ENCODE measurements around the gene ARHGAP25. TPM values are rescaled to one million over a fixed set of nuclear protein-coding genes. Genes with fewer than 3 reads are reported as not detected.

The ARHGAP25 gene
- total RNA-seq, 3 donors from 2014 or later (not counting 1 experiment from before 2014, with no cell fraction given): 122 to 180 (median 155) TPM

DNA sequence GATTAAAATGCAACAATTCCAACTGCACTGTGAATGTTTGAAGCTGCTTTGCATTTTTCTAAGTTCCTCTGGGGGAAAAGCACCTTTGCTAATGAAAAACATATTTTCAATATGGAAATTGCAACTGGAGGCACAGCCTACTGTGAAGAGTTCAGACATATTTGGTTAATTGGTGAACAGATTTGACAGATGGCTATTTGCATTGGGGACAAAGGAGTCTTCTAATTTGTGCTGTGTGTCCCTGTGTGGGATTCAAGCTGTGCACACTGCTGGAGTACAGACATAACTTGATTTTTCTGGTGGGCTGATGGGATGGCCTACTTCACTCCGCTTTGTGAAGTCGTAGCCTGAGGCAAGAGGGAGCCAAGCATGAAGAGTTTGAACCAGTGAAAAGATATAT, 40.7 kb upstream of the ARHGAP25 start:
- intact Hi-C loops (cut with micrococcal nuclease): no loop called here
- WGBS (ENCODE audit: insufficient coverage): 100% methylated on average over 2 of the region's 2 CpGs
- H3K27ac ChIP-seq (ENCODE audit: low read length): no peak overlapping the region
- DNase-seq (no peak), ATAC-seq (no peak)
- peaks cover 9 to 10% of the 10 kb centered on the region in 2 donors for H3K4me1 Mint-ChIP-seq
- H3K4me3 Mint-ChIP-seq: no peak overlapping the region
- H3K4me1 ChIP-seq (ENCODE audit: control insufficient read depth, insufficient read depth, low read length): peaks cover 5% of the 10 kb centered on the region
- H3K36me3 Mint-ChIP-seq: no peaks in the 10 kb centered on the region
- H3K9me3 ChIP-seq (ENCODE audit: control insufficient read depth, insufficient read depth, low read length): no peaks in the 10 kb centered on the region
- H3K27ac Mint-ChIP-seq: no peak overlapping the region
- H3K36me3 ChIP-seq (ENCODE audit: control insufficient read depth, insufficient read depth, low read length): no peaks in the 10 kb centered on the region
- peaks cover 18 to 27% of the 10 kb centered on the region in 2 donors for H3K27me3 Mint-ChIP-seq (ENCODE audit: low read depth in 2 of 2)
- no peaks in the 10 kb centered on the region for H3K9me3 Mint-ChIP-seq
- no peak for TF ChIP-seq CTCF (IDR thresholded peaks at IDR 0.05)
- no peak overlapping the region for H3K4me3 ChIP-seq (ENCODE audit: low read length)
- H3K27me3 ChIP-seq (ENCODE audit: control insufficient read depth, insufficient read depth, low read length): no peaks in the 10 kb centered on the region

GRCh38 chr2:68695971-68696370, 38.6 kb upstream of the ARHGAP25 start:
- intact Hi-C loops (cut with micrococcal nuclease): no loop called here
- no peak overlapping the region for H3K4me3 ChIP-seq (ENCODE audit: low read length)
- no peak overlapping the region for H3K27ac ChIP-seq (ENCODE audit: low read length)
- peaks cover under 1% of the 10 kb centered on the region for H3K4me1 ChIP-seq (ENCODE audit: control insufficient read depth, insufficient read depth, low read length)
- 84% methylated on average over 4 of the region's 4 CpGs for WGBS (ENCODE audit: insufficient coverage)
- H3K36me3 ChIP-seq (ENCODE audit: control insufficient read depth, insufficient read depth, low read length): no peaks in the 10 kb centered on the region
- H3K36me3 Mint-ChIP-seq: peaks cover 9% of the 10 kb centered on the region
- H3K27me3 ChIP-seq (ENCODE audit: control insufficient read depth, insufficient read depth, low read length): no peaks in the 10 kb centered on the region
- TF ChIP-seq CTCF (IDR thresholded peaks at IDR 0.05): no peak
- peaks cover 0 to 5% of the 10 kb centered on the region in 2 donors for H3K9me3 Mint-ChIP-seq
- no peak overlapping the region for H3K4me3 Mint-ChIP-seq
- H3K27ac Mint-ChIP-seq: no peak overlapping the region
- H3K27me3 Mint-ChIP-seq (ENCODE audit: low read depth in 2 of 2): peaks cover 26 to 31% of the 10 kb centered on the region in 2 donors
- no peak for DNase-seq
- no peak for ATAC-seq
- H3K9me3 ChIP-seq (ENCODE audit: control insufficient read depth, insufficient read depth, low read length): no peaks in the 10 kb centered on the region
- no peaks in the 10 kb centered on the region for H3K4me1 Mint-ChIP-seq

- intact Hi-C loops (cut with micrococcal nuclease): no loop called here
- no peak for TF ChIP-seq CTCF (IDR thresholded peaks at IDR 0.05)
- Mint-ChIP-seq H3K27me3 (ENCODE audit: low read depth in 2 of 2) (peaks cover 26 to 29% of the 10 kb centered on the region in 2 donors), H3K4me1 (no peaks in the 10 kb centered on the region), H3K4me3 (no peak overlapping the region), H3K9me3 (peaks cover 0 to 5% of the 10 kb centered on the region in 2 donors), H3K36me3 (peaks cover 9% of the 10 kb centered on the region), H3K27ac (no peak overlapping the region)
- Histone ChIP-seq H3K4me3 (ENCODE audit: low read length) (no peak overlapping the region), H3K27me3 (ENCODE audit: control insufficient read depth, insufficient read depth, low read length) (no peaks in the 10 kb centered on the region), H3K27ac (ENCODE audit: low read length) (no peak overlapping the region), H3K4me1 (ENCODE audit: control insufficient read depth, insufficient read depth, low read length) (no peaks in the 10 kb centered on the region), H3K36me3 (ENCODE audit: control insufficient read depth, insufficient read depth, low read length) (no peaks in the 10 kb centered on the region), H3K9me3 (ENCODE audit: control insufficient read depth, insufficient read depth, low read length) (no peaks in the 10 kb centered on the region)
- WGBS (ENCODE audit: insufficient coverage): 100% methylated on average over 1 of the region's 2 CpGs
- ATAC-seq: no peak
- no peak for DNase-seq
Measured at GRCh38 chr2:68696554-68696953, 38.1 kb upstream of the ARHGAP25 start.
